ENCODE measurements around the gene TRIM34. TPM values are rescaled to one million over a fixed set of nuclear protein-coding genes. Genes with fewer than 3 reads are reported as not detected.

TRIM34 gene
- total and polyA plus RNA-seq, 2 donors (not counting 1 experiment from before 2014, with no cell fraction given) = 21.9 to 29.1 TPM

- CTCF ChIA-PET = no interaction called here
- no peak overlapping the region for H3K27ac Mint-ChIP-seq
- TF ChIP-seq EZH2 (IDR thresholded peaks at IDR 0.05; ENCODE audit: borderline replicate concordance, insufficient read depth, low read depth, low read length, poor library complexity, severe bottlenecking) (no peak), CTCF (IDR thresholded peaks at IDR 0.05) (no peak)
These were observed 14.4 kb upstream of the TRIM34 start for GRCh38 chr11:5610446-5610845.

GRCh38 chr11:5611627-5612026 is 13.2 kb upstream of the TRIM34 start:
- Mint-ChIP-seq H3K27ac (no peak overlapping the region), H3K9me3 (ENCODE audit: insufficient read depth) (no peaks in the 10 kb centered on the region), H3K4me3 (no peak overlapping the region), H3K27me3 (no peaks in the 10 kb centered on the region), H3K4me1 (no peaks in the 10 kb centered on the region)
- 93% methylated on average over 9 of the region's 11 CpGs for WGBS (ENCODE audit: insufficient coverage)
- H3K4me3 ChIP-seq (ENCODE audit: control extremely low read depth in 1 of 5, extremely low read depth in 1 of 5, insufficient read depth in 1 of 5, low read depth in 2 of 5, low read length in 4 of 5) = no peak overlapping the region
- ATAC-seq (ENCODE audit: low read depth) = no peak
- no peak for DNase-seq
- ChIA-PET POLR2A (no interaction called here), CTCF (no interaction called here)
- H3K27ac ChIP-seq (ENCODE audit: low read length in 2 of 2) = no peak overlapping the region
- H2AFZ ChIP-seq (ENCODE audit: insufficient read depth, low read depth, low read length, poor library complexity, severe bottlenecking) = no peak overlapping the region
- no peaks in the 10 kb centered on the region for H3K27me3 ChIP-seq (replicated peaks in 1 of 4; ENCODE audit: control extremely low read depth in 1 of 4, control insufficient read depth in 3 of 4, insufficient read depth in 4 of 4, low read length in 3 of 4)
- TF ChIP-seq EZH2 (IDR thresholded peaks at IDR 0.05; ENCODE audit: borderline replicate concordance, insufficient read depth, low read depth, low read length, poor library complexity, severe bottlenecking) = no peak
- no peak for TF ChIP-seq CTCF (IDR thresholded peaks at IDR 0.05)
- H3K36me3 ChIP-seq (replicated peaks in 1 of 2; ENCODE audit: control extremely low read depth in 1 of 2, control insufficient read depth in 1 of 2, extremely low read depth in 1 of 2, insufficient read depth in 2 of 2, low read length in 1 of 2) = no peaks in the 10 kb centered on the region
- no peaks in the 10 kb centered on the region for H3K79me2 ChIP-seq (ENCODE audit: control insufficient read depth, insufficient read depth, low read length)
- intact Hi-C loops (cut with micrococcal nuclease) = no loop called here
- no peaks in the 10 kb centered on the region for H4K20me1 ChIP-seq (ENCODE audit: control insufficient read depth, insufficient read depth, low read length, poor library complexity, severe bottlenecking)
- no peak overlapping the region for H3K9ac ChIP-seq (ENCODE audit: low read length)
- no peaks in the 10 kb centered on the region for H3K9me3 ChIP-seq (ENCODE audit: control extremely low read depth in 1 of 3, control insufficient read depth in 2 of 3, insufficient read depth in 1 of 3, low read length in 2 of 3)
- no peaks in the 10 kb centered on the region for H3K4me1 ChIP-seq (ENCODE audit: control insufficient read depth in 2 of 2, insufficient read depth in 2 of 2, low read length in 2 of 2)
- H3K4me2 ChIP-seq (replicated peaks; ENCODE audit: low read depth, low read length, poor library complexity, severe bottlenecking) = no peak overlapping the region

More at GRCh38 chr11:5610446-5610845, 14.4 kb upstream of the TRIM34 start:
- Histone ChIP-seq H3K9me3 (ENCODE audit: control extremely low read depth in 1 of 3, control insufficient read depth in 2 of 3, insufficient read depth in 1 of 3, low read length in 2 of 3) (no peaks in the 10 kb centered on the region), H3K4me1 (ENCODE audit: control insufficient read depth in 2 of 2, insufficient read depth in 2 of 2, low read length in 2 of 2) (no peaks in the 10 kb centered on the region), H4K20me1 (ENCODE audit: control insufficient read depth, insufficient read depth, low read length, poor library complexity, severe bottlenecking) (no peaks in the 10 kb centered on the region), H3K79me2 (ENCODE audit: control insufficient read depth, insufficient read depth, low read length) (no peaks in the 10 kb centered on the region), H2AFZ (ENCODE audit: insufficient read depth, low read depth, low read length, poor library complexity, severe bottlenecking) (no peak overlapping the region), H3K9ac (ENCODE audit: low read length) (no peak overlapping the region), H3K27ac (ENCODE audit: low read length in 2 of 2) (no peak overlapping the region), H3K4me3 (ENCODE audit: control extremely low read depth in 1 of 5, extremely low read depth in 1 of 5, insufficient read depth in 1 of 5, low read depth in 2 of 5, low read length in 4 of 5) (no peak overlapping the region), H3K27me3 (replicated peaks in 1 of 4; ENCODE audit: control extremely low read depth in 1 of 4, control insufficient read depth in 3 of 4, insufficient read depth in 4 of 4, low read length in 3 of 4) (no peaks in the 10 kb centered on the region), H3K36me3 (replicated peaks in 1 of 2; ENCODE audit: control extremely low read depth in 1 of 2, control insufficient read depth in 1 of 2, extremely low read depth in 1 of 2, insufficient read depth in 2 of 2, low read length in 1 of 2) (no peaks in the 10 kb centered on the region), H3K4me2 (replicated peaks; ENCODE audit: low read depth, low read length, poor library complexity, severe bottlenecking) (no peak overlapping the region)
- ATAC-seq (ENCODE audit: low read depth) (no peak), DNase-seq (no peak)
- no peak overlapping the region for H3K4me3 Mint-ChIP-seq
- WGBS (ENCODE audit: insufficient coverage) = 83% methylated on average over 2 of the region's 5 CpGs
- H3K27me3 Mint-ChIP-seq = no peaks in the 10 kb centered on the region
- intact Hi-C loops (cut with micrococcal nuclease) = no loop called here
- POLR2A ChIA-PET = no interaction called here
- H3K9me3 Mint-ChIP-seq (ENCODE audit: insufficient read depth) = no peaks in the 10 kb centered on the region
- H3K4me1 Mint-ChIP-seq = no peaks in the 10 kb centered on the region
